ENCODE data around the gene HPS5. TPM values are rescaled to one million over a fixed set of nuclear protein-coding genes. Genes with fewer than 3 reads are reported as not detected.
"Not testable (repeated sequence)": the region's sequence is repeated elsewhere in the genome, so short reads cannot be mapped to it uniquely, and the experiment has no call there.

The HPS5 gene
- total RNA-seq, 2 donors from 2014 or later, result 8.4 to 12.9 TPM

DNA sequence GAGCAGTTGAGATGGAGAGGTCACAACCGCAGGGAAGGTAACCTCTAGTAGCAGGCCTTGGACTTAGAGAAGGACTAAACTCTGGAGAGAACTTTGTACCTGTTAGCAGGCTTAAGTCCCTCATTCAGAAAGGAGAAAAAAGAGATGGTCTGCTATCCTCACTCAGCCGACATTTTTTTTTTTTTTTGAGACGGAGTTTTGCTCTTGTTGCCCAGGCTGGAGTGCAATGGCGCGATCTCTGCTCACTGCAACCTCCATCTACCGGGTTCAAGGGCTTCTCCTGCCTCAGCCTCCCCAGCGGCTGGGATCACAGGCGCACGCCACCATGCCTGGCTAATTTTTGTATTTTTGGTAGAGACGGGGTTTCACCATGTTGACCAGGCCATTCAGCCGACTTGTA, 1.9 kb upstream of the HPS5 start:
- ATAC-seq, DNase-seq: not testable (repeated sequence)
- intact Hi-C loops (cut with DNase I, micrococcal nuclease), result loop anchor here in 1 of 2 donors (5.0 kb wide), 1 partner anchor 73 kb away; no protein-coding TSS in a partner anchor

DNA sequence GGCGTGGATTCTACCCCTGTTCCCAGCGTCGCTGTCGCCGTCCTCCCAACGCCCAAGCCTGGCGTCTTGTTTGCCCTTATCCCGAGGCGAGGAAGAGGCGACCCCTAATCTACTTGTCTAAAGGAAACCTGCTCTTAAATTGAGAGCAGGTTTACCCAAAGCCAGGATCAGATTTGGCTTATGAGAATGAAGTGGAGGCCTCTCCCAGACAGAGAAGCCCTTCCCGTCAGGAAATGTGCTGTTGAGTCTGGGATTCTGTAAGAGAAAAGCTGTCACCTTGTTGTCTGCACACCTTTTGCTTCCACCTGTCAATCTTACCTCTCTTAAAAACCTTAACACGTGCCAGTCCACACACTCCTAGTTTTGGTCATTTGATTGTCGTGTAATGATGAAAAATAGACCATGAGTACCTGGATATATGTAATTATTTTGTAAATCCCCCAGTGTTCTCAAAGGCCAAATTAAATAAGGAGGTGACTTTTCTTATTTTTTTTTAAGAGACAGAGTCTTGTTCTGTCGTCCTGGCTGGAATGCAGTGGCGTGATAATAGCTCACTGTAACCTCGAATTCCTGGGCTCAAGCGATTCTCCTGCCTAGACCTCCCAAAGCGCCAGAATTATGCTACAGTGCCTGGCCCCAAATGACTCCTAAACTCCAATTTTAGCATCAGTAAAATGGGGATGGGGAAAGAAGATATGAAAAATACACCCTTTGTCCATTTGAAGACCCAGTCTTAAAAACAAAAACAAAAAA, 1.1 kb upstream of the HPS5 start:
- no peak for ATAC-seq
- intact Hi-C loops (cut with DNase I, micrococcal nuclease), result loop anchor here in 1 of 2 donors (5.0 kb wide), 1 partner anchor 74 kb away; no protein-coding TSS in a partner anchor

DNA sequence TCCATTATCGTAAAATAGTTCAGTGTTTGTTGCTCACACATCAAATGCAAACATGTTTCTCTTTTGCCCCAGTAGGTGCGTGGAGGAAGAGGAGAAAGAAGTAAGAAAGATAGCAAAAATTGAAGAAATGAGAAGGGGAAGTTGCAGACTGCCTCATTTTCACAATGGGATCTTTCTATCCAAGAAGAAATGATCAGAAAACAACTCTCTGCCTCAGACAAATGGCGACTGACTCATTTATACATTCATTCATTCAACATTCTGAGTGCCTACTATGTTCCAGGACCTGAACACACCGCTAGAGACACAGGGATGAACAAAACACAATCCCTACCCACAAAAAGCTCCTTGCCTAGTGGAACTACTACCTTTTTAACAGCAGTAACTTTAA, 367 bp downstream of the HPS5 start:
- ATAC-seq, result peak; percentile 7
- DNase-seq, result no peak
- intact Hi-C loops (cut with DNase I, micrococcal nuclease), result loop anchor here in 1 of 2 donors (5.0 kb wide), 1 partner anchor 76 kb away; no protein-coding TSS in a partner anchor

More for the DNA sequence above, 1.1 kb upstream of the HPS5 start:
- no peak for DNase-seq

DNA sequence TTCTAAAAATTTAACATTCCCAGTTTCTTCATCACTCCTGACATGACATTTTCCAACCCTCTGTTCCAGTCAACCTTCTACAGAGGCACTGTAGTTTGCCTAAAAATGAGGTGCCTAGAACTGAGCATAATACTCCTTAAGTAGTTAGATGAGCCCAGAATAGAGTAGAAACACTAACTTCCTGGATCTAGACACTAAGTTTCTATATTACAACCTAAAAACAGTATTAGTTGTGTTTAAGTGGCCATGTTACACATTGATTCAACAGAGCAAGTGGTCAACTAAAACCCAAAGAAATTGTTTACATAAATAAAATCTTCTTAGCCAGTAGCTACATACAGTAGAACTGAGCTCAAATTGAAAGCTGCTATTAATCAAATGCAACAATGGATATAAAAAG, 1.3 kb downstream of the HPS5 start:
- no peak for ATAC-seq
- intact Hi-C loops (cut with DNase I, micrococcal nuclease), result loop anchor here in 1 of 2 donors (5.0 kb wide), 1 partner anchor 77 kb away; no protein-coding TSS in a partner anchor
- no peak for DNase-seq

DNA sequence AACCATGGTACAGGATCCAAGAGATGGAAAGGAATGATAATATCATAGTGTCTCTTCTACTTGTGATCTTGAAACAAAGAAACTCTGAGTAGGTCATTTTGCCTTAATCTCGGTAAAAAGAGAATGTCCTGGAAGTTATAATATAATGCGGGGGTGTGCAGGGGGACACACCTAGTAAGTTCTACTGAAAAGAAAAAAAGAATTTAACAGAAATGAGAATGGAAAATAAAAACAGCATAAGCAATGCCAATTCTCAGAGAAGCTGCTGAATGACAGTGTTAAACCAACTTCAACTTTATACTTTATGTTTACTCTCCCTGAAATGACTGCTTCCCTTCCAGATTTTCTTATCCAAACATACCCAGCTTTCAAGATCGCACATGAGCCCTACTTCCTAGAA, 2.0 kb downstream of the HPS5 start:
- intact Hi-C loops (cut with DNase I, micrococcal nuclease), result loop anchor here in 1 of 2 donors (5.0 kb wide), 1 partner anchor 77 kb away; no protein-coding TSS in a partner anchor
- ATAC-seq (no peak), DNase-seq (no peak)

DNA sequence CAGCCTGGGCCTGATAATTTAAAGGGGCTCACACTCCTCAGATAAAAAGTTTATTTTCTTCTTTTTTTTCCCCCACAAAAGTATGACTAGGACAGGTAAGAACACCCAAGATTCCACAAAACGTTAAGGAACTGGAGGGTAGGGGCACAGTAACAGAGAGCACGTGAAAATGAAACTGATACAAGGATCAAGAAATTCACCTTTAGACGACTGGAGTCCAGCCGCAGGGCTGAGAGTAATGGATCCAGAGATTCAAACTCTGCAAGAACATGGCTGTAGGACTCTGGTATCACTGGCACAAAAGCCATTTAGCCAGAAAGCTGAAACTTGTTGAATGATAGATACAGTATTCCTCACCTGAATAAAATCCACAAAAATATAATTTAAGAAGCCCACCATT, 4.4 kb downstream of the HPS5 start:
- ATAC-seq (no peak), DNase-seq (no peak)

DNA sequence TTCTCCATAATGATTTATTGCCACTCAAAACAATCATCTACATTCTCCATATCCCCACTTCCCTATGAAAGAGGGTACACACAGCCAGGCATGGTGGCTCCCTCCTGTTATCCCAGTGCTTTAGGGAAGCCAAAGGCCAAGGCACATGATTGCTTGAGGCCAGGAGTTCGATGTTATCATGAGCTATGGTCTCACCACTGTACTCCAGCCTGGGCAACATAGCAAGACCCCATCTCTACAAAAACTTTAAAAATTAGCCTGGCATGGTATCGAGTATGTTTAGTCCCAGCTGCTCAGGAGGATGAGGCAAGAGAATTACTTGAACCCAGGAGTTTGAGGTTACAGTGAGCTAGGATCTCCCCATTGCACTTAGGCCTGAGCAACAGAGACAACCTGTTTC, 6.0 kb downstream of the HPS5 start:
- intact Hi-C loops (cut with DNase I, micrococcal nuclease), result no loop called here
- DNase-seq (no peak), ATAC-seq (no peak)

More for the DNA sequence above, 4.4 kb downstream of the HPS5 start:
- intact Hi-C loops (cut with DNase I, micrococcal nuclease), result no loop called here

DNA sequence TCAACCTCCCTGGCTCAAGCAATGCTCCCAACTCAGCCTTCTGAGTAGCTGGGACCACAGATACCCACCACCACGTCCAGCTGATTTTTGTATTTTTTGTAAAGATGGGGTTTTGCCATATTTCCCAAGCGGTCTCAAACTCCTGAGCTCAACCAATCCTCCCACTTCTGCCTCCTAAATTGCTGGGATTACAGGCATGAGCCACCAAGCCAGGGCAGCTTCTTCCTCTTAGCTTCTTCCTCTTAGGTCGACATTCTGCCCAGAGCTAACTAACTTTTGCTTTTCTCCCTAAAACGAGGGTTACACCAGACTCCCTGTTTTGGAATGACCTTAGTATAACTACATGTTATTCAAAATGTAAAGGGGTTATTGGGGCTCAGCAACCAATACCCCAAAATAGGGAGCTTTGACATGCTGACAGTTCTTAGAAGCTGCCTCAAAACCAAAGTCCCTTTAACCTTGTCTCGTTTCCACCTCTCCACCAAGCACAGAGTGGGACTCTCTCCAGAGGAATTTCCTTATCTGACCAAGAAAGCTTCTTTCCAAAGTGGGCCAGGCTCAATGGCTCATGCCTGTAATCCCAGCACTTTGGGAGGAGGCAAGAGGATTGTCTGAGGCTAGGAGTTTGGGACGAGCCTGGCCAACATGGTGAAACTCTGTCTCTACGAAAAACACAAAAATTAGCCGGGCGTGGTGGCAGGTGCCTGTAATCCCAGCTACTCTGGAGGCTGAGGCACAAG, 7.0 kb downstream of the HPS5 start:
- no peak for ATAC-seq
- DNase-seq, result no peak
- intact Hi-C loops (cut with DNase I, micrococcal nuclease), result no loop called here

DNA sequence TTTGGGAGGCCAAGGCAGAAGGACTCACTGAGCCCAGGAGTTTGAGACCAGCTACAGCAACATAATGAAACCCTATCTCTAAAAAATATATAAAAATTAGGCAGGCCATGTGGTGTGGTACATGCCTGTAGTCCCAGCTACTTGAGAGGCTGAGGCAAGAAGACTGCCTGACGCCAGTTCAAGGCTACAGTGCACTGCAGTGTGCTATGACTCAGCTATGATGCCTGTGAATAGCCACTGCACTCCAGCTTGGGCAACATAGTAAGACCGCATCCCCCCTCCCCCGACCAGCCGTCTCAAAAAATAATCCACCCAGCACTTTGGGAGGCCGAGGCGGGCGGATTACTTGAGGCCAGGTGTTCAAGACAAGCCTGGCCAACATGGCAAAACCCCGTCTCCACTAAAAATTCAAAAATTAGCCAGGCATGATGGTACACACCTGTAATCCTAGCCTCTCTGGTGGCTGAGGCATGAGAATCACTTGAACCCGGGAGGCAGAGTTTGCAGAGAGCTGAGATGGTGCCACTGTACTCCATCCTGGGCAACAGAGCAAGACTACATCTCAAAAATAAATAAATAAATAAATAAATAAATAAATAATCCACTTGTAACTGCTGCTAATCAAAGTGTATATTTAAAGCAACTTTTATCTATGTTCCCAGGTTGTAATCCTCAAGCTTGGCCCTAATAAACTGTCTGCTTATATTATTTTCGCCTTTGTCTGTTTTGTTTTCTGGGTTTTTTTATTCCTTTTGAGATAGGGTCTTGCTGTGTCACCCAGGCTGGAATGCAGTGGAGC, 7.8 kb downstream of the HPS5 start:
- DNase-seq (no peak), ATAC-seq (no peak)
- intact Hi-C loops (cut with DNase I, micrococcal nuclease), result no loop called here

DNA sequence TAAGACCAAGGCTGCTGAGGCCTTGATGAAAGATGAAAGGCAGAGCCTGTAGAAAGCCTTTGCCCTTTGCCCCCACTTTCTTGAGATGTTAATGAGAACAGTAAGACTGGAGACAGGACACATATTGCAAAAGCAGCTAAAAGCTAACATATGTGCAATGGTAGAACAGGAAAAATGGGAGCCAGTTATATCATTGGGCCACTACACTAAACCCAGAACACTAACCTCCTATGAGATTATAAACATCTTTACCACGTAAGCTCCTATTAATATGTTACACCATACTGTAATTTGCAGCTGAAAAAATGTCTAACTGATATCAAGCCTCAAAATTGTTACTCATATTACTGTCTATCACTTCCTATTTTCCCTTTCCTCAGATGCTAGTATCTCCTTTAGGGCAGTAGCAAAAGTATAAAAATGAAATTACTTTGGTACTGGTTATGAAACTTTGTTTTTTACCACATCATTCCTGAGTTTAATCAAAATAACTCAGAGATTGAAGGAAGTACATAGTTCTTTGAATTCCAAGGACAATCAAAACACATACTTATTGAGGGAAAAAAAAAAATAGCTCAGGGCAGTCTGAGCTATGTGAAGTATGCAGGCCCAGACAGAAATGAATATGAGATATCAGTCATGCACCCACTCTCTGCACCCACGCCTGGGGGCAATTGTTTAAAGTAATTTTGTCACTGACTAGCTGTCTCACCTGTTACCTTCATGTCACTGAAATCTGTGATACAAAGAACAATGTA, 9.1 kb downstream of the HPS5 start:
- ATAC-seq (no peak), DNase-seq (no peak)
- intact Hi-C loops (cut with DNase I, micrococcal nuclease), result no loop called here

DNA sequence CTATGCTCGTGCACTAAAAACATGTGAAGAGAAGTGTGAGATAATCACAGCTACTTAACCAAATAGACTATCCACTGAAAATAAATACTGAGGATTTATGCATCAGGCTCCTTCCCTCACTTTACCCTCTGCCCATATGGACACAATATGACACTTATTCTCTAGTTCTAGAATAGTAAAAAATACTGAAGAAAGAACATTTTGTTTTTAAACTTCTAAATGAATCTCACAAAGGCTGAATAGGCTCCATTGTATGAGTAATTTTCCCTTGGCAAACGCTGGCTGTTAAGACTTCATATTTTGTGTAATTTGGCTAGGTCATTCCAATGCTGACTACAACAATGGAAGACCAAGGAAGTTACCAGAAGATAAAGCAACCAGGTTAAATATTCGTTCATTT, 9.9 kb downstream of the HPS5 start:
- intact Hi-C loops (cut with DNase I, micrococcal nuclease), result no loop called here
- ATAC-seq, result no peak
- DNase-seq, result no peak

DNA sequence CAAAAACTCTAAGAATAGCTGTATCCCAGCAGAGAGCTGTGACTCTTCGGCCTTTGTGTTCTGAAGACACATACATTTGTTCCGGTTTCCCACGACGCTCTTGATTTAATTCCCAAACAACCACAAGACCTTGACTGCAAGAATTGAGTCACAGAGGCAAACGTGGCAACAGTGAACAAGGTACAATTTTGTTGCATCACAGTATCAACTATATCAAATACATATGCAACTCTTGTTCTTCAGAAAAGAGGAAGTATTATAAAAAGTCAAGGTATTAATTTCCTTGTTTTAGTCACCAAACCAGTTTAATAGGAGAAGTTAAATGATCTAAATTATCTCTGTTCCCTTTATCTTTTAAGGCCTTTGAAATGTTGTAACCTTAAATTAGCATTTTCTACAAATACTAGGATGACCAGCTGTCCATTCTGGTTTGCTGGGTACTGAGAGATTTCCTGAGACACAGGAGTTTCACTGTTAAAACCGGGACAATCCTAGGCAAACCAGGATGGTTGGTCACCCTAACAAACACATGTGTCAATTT, 11.1 kb downstream of the HPS5 start:
- ATAC-seq (no peak), DNase-seq (no peak)

DNA sequence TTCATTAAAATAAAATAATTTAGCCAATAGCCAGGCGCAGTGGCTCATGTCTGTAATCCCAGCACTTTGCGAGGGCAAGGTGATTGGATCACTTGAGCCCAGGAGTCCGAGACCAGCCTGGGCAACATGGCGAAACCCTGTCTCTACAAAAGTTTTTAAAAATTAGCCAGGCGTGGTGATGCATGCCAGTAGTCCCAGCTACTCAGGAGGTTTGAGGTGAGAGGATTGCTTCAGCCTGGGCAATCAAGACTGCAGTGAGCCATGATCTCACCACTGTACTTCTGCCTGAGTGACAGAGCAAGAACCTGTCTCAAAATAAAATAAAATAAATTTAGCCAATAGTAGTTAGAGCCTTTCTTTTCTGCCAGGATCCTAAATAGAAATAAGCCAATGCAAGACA, 12.2 kb downstream of the HPS5 start:
- DNase-seq, result no peak
- intact Hi-C loops (cut with DNase I, micrococcal nuclease), result no loop called here
- no peak for ATAC-seq

More for the DNA sequence above, 11.1 kb downstream of the HPS5 start:
- intact Hi-C loops (cut with DNase I, micrococcal nuclease), result no loop called here

DNA sequence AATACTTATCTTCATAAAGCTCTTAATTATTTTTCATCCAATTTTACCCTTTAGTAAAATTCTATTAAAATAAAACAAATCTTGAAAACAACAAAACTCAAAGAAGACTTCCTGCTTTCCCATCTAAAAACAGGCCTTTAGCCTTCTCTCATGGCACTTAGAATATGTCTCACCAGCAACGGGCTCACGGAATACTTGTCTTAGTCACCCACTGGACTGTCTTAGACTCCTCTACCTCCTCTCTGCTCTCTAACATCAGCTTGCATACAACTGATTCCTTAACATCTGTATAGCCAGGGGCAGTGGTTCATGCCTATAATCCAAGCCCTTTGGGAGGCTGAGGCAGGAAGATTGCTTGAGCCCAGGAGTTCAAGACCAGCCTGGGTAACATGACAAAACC, 13.7 kb downstream of the HPS5 start:
- DNase-seq (no peak), ATAC-seq (no peak)
- intact Hi-C loops (cut with DNase I, micrococcal nuclease), result no loop called here

DNA sequence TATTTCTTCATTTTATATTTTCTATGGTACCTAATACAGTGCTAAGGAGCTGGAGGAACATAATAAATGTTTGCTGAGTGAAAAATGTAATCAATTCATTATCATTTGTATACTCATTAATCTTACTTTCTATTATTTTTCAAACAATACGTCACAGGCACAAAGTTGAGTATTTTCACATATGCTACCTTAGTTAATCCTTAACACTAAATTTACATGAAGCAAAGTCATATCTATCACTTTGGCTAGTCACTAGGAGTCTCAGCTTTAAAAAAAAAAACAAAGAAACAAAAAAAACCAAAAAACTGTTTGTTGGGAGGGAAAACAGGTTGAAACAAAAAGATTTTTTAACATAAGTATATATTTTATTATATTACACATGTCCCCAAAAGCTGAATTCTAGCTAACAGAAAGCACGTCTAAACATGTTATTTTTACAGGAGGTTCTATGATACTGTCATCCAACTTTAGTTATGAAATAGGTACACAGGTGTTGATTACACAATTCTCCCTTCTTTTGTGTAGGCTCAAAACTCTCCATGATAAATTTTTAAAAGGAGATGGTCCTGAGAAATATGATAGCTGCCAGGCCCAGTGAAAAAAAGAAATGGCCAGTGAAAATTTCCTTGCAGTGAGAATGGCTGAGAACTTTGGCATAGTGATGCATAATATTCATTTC, 14.3 kb downstream of the HPS5 start:
- DNase-seq (no peak), ATAC-seq (no peak)
- intact Hi-C loops (cut with DNase I, micrococcal nuclease), result no loop called here

DNA sequence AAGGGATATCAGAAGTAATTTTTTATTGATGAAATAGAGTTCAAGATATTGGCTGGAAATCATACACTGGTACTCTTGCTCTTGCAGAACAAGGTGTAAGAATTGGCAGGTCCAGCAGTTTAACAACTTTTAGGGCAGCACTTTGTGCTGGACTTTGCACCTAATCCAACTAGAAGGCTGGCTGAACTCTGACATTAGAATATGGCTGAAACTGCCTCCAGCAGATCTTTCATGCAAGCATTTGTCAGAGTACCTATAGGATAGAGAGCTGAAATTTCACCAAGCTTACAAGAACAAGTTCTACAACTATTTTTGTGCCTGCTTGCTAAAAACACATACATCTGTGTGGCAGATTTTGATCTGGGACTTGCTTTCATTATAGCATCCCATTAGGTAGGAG, 17.2 kb downstream of the HPS5 start:
- peak in 1 of 2 donors; percentile 15 for DNase-seq
- intact Hi-C loops (cut with DNase I, micrococcal nuclease), result no loop called here
- ATAC-seq, result peak; percentile 98

DNA sequence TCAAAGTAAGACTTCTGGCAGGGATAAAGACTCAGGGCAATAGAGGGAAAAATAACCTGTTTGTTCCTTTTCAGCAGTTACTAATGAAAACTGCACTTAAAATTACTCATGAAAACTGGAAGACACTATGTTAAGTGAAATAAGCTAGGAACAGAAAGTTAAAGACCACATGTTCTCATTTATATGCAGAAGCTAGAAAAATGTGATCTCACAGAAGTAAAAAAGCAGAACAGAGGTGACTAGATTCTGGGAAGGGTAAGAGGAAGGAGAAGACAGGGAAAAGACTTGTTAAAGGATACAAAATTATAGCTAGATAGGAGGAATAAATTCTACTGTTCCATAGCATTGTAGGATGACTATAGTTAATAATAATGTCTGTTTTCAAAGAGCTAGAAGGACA, 22.2 kb downstream of the HPS5 start:
- ATAC-seq (no peak), DNase-seq (no peak)
- intact Hi-C loops (cut with DNase I, micrococcal nuclease), result no loop called here

DNA sequence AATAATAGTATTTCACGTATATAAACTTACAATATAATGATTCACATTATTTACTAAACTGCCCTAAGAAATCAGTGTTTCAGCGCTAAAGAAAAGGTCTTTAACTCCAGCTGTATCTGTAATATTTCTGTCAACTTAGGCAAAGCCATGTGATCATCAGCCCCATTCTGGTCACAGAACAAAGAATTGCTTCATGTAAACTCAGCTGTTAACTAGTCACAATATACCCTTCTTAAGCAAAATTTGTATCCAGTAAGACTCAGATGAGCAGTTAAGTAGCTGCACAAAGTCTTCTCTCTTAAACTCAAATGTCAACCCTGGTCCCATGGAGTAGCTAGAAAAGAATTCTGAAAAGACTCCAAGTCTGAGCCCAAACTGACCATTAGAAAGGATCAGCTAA, 26.6 kb downstream of the HPS5 start:
- ATAC-seq (no peak), DNase-seq (no peak)
- intact Hi-C loops (cut with DNase I, micrococcal nuclease), result no loop called here
